ENCODE measurements around the gene GOLGA6B.
"Not testable (repeated sequence)": the region's sequence is repeated elsewhere in the genome, so short reads cannot be mapped to it uniquely, and the experiment has no call there.

GRCh38 chr15:72639759-72640483 is 14.6 kb upstream of the GOLGA6B start:
- TF ChIP-seq CTCF, POLR2A (IDR thresholded peaks at IDR 0.05): not testable (repeated sequence)
